H54 (cell line): Measurements from ENCODE around the gene PUM1.
A peak's percentile ranks its signal among the peaks of the same experiment; 100 is the strongest.

Experiments used
- DNase-seq: peaks from one replicate; pipeline ENCODE4 v3.0.0; 2011; ENCODE audit warnings: low spot score, mixed read lengths; ENCODE audit not compliant: insufficient read length
- FAIRE-seq: peaks from 3 replicates; lab custom pipeline; 2011; peaks lifted over from hg19 to GRCh38; lab: Jason Lieb, UNC
- POLR2A ChIP-seq: IDR thresholded peaks from 2 replicates; pipeline ENCODE4 v1.6.1; 2011; ENCODE audit warnings: low read depth, mild to moderate bottlenecking, low read length

Gene PUM1

GRCh38 chr1:31005198-31005597 lies 60.3 kb downstream of the PUM1 start:
- TF ChIP-seq POLR2A: no peak
- no peak for FAIRE-seq
- no peak for DNase-seq

- no peak for TF ChIP-seq POLR2A
- DNase-seq (no peak), FAIRE-seq (peak; percentile 65)
These were observed 61.3 kb downstream of the PUM1 start for GRCh38 chr1:31004231-31004621.

DNA sequence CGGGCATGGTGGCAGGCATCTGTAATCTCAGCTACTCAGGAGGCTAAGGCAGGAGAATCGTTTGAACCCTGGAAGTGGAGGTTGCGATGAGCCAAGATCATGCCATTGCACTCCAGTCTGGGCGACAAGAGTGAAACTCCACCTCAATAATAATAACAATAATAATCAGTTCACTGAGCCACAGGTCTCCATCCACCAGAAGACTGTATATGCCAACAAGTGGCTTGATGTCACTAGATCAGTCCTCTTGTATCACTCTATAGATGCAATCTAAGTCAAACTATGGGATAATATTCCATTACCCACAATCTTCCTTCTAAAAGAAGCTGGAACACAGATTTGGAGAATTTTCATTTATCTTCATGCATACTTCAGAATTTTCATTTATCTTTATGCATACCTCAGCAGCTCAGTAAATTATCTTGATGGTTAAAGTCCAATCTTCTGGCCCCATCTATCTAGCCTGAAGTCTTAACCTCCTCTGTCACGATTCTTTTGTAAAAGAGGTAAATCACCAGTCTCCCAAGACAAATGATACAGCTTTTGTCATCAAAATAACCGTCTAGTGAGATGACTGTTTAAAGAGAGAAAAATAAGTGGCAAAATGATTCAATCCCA lies 61.8 kb downstream of the PUM1 start:
- no peak for TF ChIP-seq POLR2A
- no peak for DNase-seq
- no peak for FAIRE-seq

DNA sequence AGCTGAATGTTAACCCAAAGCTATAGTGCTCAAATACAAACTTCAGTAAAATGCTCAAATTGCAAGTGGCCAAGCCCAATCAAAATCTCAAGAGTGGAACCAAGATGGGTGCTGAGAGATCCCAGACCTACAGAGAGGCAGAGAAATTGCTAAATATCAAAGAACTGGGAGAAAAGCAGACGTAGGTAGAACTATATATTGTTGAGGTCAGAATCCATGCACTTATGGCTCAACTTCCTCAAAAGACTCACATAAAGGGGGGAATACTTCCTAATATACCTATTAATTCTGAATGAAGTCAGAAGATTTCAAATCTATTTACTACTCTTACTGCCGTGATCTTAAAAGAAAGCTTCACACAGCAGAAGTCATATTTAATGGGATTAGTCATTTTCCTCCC lies 65.2 kb downstream of the PUM1 start:
- no peak for TF ChIP-seq POLR2A
- FAIRE-seq (no peak), DNase-seq (no peak)

DNA sequence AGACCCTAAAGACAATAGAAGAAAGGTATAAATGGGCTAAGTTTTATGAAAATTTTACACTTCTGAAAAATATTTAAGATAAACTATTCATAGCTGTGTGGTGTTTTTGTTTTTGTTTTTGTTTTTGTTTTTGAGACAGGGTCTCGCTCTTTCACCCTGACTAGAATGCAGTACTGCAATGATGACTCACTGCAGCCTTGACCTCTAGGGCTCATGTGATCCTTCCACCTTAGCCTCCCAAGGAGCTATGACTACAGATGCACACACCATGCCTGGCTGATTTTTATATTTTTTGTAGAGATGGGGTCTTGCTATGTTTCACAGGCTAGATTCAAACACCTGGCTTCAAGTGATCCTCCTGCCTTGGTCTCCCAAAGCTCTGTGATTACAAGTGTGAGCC lies 66.6 kb downstream of the PUM1 start:
- FAIRE-seq (no peak), DNase-seq (no peak)
- TF ChIP-seq POLR2A: no peak

DNA sequence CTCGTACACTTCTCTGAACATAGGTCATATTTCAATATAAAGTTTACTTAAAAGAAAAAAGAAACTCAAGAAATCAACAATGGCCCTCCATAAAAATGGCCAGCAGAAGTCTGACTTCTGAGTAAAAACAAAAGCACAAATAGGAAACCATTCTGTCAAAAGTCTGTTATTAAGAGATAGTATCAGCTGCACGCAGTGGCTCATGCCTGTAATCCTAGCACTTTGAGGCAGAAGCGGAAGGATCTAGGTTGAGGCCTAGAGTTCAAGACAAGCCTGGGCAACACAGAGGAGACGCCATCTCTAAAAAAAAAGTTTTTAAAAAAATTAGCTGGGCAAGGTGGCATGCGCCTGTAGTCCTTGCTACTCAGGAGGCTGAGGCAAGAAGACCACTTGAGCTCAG lies 67.3 kb downstream of the PUM1 start:
- DNase-seq (no peak), FAIRE-seq (no peak)
- TF ChIP-seq POLR2A: no peak

GRCh38 chr1:30997463-30998057 lies 68.0 kb downstream of the PUM1 start:
- TF ChIP-seq POLR2A: no peak
- DNase-seq (no peak), FAIRE-seq (no peak)

GRCh38 chr1:30995990-30996612 lies 69.4 kb downstream of the PUM1 start:
- peak; percentile 30 for FAIRE-seq
- TF ChIP-seq POLR2A: no peak
- DNase-seq: no peak

GRCh38 chr1:30991862-30992606 lies 73.5 kb downstream of the PUM1 start:
- TF ChIP-seq POLR2A: no peak
- DNase-seq: no peak
- FAIRE-seq: peak; percentile 27

DNA sequence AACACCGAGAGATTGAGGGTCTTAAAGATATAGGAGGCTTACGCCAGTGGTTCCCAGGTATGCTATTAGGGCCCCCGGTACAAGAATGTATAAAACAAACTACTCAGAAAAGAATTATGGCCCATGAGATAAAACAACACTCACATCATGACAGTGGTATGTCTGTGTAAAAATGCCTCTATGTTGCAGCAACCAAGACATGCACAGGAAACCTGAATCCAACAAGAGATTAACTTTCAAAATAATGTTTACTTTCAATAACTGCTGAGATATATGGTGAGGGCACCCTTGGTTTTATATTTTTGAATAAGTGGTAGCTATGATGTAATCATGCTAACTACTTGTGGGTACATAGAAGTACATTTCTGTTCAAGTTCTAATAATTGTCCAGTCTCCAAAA lies 74.9 kb downstream of the PUM1 start:
- peak; percentile 50 for FAIRE-seq
- TF ChIP-seq POLR2A: no peak
- no peak for DNase-seq

GRCh38 chr1:30988045-30988444 lies 77.5 kb downstream of the PUM1 start:
- no peak for DNase-seq
- TF ChIP-seq POLR2A: no peak
- FAIRE-seq: no peak

DNA sequence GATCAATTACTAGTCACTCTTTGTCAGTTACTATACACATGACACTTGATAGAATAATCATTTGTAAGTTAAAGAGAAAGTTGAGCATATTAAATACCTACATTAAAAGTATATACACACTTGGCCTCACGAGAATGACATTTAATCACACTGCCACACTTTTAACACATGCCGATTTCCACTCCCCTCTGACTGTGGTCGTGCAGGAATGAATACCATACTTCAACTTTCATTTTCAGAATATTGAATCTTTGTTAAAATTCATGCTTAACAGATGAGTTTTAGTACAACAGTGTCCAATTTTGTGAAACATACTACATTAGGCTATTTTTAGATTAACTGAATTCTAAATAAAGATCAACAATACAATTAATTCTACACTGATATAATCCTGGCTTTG lies 78.8 kb downstream of the PUM1 start:
- no peak for DNase-seq
- no peak for TF ChIP-seq POLR2A
- no peak for FAIRE-seq

GRCh38 chr1:30984991-30985503 lies 80.5 kb downstream of the PUM1 start:
- DNase-seq (no peak), FAIRE-seq (no peak)
- TF ChIP-seq POLR2A: no peak

DNA sequence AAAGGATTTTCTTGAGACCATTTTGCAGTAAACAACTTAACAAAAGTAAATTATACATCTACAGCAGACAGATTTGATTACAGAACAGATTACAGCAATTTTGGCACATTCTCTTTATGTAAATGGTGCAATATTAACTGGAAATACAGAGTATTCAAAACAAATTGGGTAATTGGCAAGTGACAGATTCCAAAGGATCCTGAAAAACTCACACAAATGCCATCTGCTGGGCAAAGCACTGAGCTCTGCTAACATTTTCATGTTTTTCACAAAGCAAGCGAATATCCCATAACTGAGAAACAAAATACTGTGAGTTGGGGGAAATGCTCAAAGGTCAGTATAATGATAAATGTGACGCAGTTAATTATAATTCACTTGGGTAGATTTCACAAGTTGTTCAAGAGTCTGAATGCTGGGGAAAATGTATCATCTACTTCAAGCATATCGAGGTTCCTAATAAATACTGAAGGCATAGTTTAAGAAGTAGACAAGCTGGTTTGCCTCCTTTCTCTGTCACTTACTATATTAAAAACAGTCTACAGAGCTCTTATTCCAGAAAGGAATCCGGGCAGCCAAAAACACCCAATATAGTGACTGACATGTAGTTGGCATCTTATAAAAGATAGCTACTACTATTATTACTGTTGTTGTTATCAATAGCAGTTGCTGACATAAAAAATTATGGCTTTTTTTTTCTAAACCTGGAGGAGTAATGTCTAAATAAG lies 81.2 kb downstream of the PUM1 start:
- no peak for FAIRE-seq
- TF ChIP-seq POLR2A: no peak

More for the DNA sequence above, 81.2 kb downstream of the PUM1 start:
- DNase-seq: no peak
